GM18867 (cell line): Measurements from ENCODE around the gene RPL36.
"Not testable (repeated sequence)": the region's sequence is repeated elsewhere in the genome, so short reads cannot be mapped to it uniquely, and the experiment has no call there.

Source experiments
- ATAC-seq: cut with Tn5 transposase; IDR thresholded peaks from one replicate; pipeline ENCODE4 v1.9.1; 2021; ENCODE audit warnings: mild to moderate bottlenecking, moderate library complexity; ENCODE audit not compliant: unreplicated experiment

Gene RPL36

DNA sequence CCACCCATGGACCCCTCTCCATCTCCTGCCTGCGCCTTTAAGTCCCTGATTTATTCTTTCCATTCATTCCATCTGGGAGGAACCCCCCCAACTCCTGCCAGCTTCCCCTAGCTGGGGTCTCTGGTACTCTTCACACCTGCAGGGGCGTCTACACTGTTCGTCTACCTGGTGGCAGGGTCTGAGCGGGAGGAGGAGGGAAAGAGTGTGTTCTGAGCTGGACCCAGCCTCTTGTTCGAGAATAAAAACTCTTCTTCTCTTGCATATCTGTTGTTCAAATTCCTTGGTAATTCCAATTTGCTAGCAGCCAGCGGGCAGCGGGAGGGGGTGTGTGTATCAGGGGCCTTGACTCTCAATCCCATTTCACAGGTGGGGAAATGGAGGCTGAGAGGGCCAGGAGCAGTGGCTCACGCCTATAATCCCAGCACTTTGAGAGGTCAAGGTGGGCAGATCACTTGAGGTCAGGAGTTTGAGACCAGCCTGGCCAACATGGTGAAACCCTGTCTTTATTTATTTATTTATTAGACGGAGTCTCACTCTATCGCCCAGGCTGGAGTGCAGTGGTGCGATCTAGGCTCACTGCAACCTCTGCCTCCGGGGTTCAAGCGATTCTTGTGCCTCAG, 1.7 kb upstream of the RPL36 start:
- not testable (repeated sequence) for ATAC-seq

- no peak for ATAC-seq
Measured at GRCh38 chr19:5690955-5691821, 1.1 kb downstream of the RPL36 start.

DNA sequence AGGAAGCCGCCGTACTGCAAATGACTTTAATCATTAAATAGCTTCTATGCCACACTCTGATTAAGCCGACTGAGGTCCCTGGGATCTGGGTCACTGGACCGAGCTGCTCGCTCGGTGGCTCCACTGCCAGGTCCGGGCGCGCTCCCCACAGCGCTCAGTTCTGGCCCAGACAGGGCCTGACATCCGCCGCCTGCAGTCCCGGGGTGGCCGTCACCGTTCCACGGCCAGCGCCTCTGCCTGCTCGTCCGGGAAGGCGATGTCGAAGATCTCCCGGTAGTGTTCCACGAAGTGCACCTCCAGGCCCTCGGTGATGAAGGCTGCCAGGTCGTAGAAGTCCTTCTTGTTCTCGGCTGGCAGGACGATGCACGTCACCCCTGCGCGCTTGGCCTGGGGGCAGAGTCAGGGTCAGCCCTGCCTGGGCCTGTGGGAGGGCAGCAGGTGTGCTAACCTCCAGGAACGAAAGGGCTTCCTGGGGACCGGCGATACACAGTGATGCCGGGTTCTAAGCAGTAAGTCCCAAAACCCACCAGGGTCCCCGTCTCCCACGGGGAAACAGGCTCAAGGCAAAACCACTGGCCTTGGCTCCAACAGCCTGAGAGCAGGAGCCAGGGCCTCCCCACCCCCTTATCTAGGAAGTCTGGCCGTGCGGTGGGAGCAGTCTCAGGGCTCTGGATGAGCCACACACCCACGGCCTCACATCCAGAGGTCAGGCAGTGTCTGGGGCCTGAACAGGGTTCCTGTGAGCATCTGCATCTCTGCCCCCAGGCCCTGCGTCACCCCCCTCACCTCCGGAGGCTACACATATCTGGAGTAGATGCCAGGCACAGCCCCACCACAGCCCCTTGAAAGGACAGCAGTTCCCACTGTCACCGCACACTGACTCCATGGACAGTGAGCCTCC, 2.0 kb downstream of the RPL36 start:
- no peak for ATAC-seq

- no peak for ATAC-seq
Measured at GRCh38 chr19:5692723-5693194, 2.7 kb downstream of the RPL36 start.

- ATAC-seq: no peak
Measured at GRCh38 chr19:5693195-5694166, 3.4 kb downstream of the RPL36 start.

- ATAC-seq: no peak
Measured at GRCh38 chr19:5694167-5694955, 4.3 kb downstream of the RPL36 start.

DNA sequence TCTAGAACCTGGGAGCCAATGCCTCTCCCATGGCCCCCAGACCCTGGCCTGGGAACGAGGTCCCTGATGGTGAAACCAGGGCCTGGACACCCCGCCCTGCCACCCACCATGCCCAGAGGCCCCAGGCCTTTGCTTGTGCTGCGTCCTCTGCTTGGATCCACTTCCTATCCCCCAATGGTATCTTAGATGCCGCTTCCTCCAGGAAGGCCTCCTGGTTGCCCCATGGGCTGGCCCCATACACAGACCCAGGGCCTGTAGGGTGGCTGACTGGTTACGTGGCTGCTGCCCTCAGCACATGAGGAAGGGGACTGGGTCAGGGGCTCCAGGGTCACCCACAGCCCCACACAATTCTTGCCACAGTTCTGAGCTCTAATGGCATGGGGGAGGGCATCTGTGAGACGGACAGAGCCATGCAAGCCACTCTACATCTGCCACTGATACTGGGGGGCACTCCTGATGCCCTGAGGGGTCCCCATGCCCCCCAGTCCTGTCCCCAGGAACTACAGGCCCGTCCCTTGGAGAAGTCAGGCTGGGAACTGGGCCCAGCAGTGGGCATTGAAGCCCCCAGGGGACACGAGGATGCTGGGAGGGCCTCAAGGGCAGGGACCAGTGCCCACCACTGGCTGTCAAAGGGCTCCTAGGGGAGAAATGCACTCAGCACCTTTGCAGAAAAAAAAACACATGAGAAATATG, 5.0 kb downstream of the RPL36 start:
- ATAC-seq: no peak

DNA sequence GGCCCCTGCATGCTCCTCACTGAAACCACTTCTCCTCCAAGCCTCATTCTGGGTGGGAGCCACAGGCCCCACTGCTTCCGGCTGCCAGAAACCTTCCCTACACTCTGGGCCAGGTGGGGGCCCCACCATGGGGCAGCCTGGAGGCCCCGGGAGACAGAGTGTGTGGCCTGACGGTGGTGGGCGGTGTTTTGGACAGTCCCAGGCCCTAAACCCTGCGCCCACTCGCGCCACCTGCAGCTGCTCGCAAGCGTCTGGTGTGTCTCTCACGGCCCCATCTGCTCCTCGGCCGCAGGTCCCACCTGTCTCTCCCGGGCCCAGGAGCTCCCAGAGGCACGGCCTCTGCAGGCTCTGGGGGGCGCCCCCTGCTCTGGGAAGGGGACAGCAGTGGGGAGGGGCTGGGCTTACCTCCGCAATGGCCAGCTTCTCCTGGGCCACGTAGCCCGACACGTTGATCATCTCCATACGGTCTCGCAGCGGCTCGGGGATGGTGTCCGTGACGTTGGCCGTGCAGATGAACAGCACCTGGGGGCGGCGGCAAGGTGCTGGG, 5.6 kb downstream of the RPL36 start:
- ATAC-seq: no peak

GRCh38 chr19:5696196-5697021, 6.3 kb downstream of the RPL36 start:
- ATAC-seq: no peak

- ATAC-seq: no peak
Measured at GRCh38 chr19:5697022-5697889, 7.2 kb downstream of the RPL36 start.

- no peak for ATAC-seq
Measured at GRCh38 chr19:5697890-5698634, 8.0 kb downstream of the RPL36 start.

DNA sequence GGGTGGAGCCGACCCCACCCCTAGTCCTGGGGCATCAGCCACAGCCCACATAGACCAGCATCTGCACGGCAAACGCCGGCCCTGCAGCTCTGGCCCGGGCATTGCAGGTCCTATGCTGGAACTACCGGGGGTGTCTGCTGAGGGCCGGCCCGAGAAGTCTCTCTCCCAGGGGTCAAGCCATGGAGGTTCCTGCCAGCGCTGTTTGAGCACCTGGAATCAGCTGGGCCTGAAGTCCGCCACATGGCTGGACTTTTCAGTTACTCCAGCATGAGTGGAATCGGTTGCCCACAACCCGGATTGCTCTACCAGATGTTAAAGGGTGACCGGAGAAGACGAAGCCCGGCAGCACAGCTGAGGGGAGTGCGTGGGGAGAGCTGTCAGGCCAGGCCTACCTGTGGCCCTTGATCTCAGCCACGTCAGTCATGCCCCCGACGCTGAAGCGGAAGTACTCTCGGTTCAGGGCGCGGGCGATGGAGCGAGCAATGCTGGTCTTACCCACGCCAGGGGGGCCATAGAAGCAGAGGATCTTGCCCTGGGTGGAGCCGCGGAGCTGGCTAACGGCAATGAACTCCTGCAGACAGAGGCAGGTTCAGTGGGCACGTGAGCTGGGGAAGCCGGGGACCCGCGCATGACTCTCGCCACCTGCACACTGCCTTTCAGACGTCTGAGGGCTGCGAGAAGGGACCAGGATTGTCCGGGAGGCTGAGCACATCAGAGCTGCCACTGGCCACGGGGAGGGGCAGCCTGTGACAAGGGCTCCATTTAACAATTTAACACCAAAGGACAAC, 8.7 kb downstream of the RPL36 start:
- ATAC-seq: no peak

DNA sequence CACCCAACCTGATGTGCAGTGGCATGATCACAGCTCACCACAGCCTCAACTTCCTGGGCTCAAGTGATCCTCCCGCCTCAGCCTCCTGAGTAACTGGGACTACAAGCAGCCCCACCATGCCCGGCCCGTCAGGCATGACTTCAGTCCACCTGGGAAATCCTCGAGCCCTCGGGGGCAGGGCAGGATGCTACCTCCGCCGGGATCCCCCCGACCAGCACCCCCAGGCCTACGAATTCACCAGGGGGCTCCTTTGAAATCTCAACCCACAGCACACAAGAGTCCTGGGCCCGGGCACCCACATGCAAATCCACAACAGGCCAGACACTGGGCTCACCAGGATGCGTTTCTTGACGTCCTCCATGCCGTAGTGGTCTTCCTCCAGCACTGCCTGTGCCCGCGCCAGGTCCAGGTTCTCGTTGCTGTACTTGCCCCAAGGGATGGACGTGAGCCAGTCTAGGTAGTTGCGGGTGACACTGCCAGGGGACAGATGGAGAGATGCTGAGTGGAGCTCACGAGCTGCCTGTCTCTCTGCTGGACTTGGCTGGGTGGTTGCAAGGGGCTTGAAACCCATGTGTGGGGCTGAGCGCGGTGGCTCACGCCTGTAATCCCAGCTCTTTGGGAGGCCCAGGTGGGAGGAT, 10.5 kb downstream of the RPL36 start:
- no peak for ATAC-seq

GRCh38 chr19:5702053-5702410, 11.9 kb downstream of the RPL36 start:
- not testable (repeated sequence) for ATAC-seq
